ENCODE measurements around the gene IFRD2.
A peak's percentile ranks its signal among the peaks of the same experiment; 100 is the strongest.

DNA sequence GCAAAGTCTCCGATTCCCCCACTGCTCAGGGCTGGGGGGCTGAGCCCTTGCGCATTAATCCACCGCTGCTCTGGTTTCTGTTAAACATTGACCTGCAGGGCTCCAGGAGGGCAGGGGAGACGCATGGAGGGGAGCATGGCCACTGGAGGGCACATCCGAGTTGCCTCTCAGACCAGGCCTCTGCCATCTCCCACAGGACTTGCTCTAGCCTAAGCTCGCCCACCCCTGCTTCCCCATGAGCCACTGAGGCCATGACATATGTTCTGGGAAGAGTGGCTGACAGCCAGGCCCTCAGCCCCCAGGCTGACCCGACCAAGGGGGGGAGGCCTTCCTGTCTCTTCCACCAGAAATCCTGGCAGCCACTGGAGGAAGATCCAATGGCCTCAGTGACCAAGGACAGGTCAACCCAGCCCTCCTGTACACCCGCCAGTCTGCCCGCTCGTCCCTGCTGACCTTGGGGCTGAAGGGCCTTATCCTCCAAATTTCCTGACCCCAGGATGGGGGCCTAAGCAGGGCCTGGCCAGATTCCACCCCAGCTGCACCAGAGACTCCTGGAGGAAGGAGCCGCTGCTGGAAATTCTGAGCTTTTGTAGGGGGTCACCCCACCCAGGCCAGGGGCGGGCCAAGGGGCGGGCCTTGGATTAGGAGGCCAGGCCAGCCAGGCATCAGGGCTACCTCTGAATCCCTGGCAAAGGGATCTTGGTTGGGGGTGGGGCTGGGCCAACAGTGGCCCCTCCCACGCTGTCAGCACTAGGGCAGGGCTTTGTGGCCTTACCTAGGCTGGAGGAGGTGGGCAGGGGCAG is 11.0 kb upstream of the IFRD2 start, which contains the start of gene HYAL1:
- TF ChIP-seq, protein P1, sequence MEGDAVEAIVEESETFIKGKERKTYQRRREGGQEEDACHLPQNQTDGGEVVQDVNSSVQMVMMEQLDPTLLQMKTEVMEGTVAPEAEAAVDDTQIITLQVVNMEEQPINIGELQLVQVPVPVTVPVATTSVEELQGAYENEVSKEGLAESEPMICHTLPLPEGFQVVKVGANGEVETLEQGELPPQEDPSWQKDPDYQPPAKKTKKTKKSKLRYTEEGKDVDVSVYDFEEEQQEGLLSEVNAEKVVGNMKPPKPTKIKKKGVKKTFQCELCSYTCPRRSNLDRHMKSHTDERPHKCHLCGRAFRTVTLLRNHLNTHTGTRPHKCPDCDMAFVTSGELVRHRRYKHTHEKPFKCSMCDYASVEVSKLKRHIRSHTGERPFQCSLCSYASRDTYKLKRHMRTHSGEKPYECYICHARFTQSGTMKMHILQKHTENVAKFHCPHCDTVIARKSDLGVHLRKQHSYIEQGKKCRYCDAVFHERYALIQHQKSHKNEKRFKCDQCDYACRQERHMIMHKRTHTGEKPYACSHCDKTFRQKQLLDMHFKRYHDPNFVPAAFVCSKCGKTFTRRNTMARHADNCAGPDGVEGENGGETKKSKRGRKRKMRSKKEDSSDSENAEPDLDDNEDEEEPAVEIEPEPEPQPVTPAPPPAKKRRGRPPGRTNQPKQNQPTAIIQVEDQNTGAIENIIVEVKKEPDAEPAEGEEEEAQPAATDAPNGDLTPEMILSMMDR (conservative IDR thresholded peaks at IDR 0.05 in 1 of 2, IDR thresholded peaks at IDR 0.05 in 1 of 2; ENCODE audit: extremely low read depth in 1 of 2, insufficient read depth in 1 of 2, low read depth in 1 of 2, low read length in 2 of 2): peak in 1 of 2 donors; percentile 25
- no peak for TF ChIP-seq EZH2 (IDR thresholded peaks at IDR 0.05; ENCODE audit: borderline replicate concordance, low read length)
